HG03432 (cell line): ENCODE measurements around the gene DNAAF6.
"Not testable (repeated sequence)": the region's sequence is repeated elsewhere in the genome, so short reads cannot be mapped to it uniquely, and the experiment has no call there.

Experiments used
- ATAC-seq: cut with Tn5 transposase; IDR thresholded peaks from one replicate; pipeline ENCODE4 v1.9.1; 2021; ENCODE audit warnings: mild to moderate bottlenecking, moderate library complexity; ENCODE audit not compliant: unreplicated experiment

Gene DNAAF6

GRCh38 chrX:107205770-107206696 is at the start of gene DNAAF6, which contains the start of gene NUP62CL:
Gene DNAAF6, plus strand, starts transcription at chrX:107206611. Its CDS starts 6,265 bp downstream, at chrX:107212876.
Gene NUP62CL, minus strand, starts transcription at chrX:107206433. Its CDS starts 31,287 bp downstream, at chrX:107175146.
- peak; percentile 98 for ATAC-seq

DNA sequence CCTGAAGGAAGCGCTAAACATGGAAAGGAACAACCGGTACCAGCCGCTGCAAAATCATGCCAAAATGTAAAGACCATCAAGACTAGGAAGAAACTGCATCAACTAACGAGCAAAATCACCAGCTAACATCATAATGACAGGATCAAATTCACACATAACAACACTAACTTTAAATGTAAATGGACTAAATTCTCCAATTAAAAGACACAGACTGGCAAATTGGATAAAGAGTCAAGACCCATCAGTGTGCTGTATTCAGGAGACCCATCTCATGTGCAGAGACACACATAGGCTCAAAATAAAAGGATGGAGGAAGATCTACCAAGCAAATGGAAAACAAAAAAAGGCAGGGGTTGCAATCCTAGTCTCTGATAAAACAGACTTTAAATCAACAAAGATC is 48.8 kb upstream of the DNAAF6 start:
- ATAC-seq, result not testable (repeated sequence)

GRCh38 chrX:107167163-107167921 is 39.1 kb upstream of the DNAAF6 start:
- no peak for ATAC-seq

- ATAC-seq, result no peak
Measured at GRCh38 chrX:107168257-107168656, 38.2 kb upstream of the DNAAF6 start.

- no peak for ATAC-seq
Measured at GRCh38 chrX:107168712-107169111, 37.7 kb upstream of the DNAAF6 start.

DNA sequence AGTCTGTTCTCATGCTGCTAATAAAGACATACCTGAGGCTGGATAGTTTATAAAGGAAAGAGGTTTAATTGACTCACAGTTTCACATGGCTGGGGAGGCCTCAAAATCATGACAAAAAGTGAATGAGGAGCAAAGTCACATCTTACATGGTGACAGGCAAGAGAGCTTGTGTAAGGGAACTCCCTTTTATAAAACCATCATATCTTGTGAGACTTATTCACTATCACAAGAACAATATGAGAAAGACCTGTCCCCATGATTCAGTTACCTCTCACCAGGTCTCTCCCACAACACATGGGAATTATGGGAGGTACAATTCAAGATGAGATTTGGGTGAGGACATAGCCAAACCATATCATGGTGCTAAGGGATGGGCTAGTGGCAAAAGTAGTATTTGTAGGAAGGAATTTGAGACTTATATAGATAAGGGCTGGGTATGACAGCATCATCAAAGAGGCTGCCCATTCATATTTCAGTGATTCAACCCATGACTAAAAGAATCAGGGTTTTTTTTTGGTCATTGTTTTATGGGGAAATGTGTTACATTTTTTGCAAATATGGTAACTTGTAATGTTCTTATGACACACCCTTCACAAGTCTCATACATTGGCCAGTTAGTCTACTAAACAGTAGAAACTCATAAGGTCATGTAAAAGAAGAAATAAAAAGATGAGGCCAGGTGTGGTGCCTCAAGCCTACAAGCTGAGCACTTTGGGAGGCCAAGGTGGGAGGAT is 34.9 kb upstream of the DNAAF6 start:
- ATAC-seq, result no peak

GRCh38 chrX:107197319-107197718 is 9.1 kb upstream of the DNAAF6 start:
- ATAC-seq, result no peak

DNA sequence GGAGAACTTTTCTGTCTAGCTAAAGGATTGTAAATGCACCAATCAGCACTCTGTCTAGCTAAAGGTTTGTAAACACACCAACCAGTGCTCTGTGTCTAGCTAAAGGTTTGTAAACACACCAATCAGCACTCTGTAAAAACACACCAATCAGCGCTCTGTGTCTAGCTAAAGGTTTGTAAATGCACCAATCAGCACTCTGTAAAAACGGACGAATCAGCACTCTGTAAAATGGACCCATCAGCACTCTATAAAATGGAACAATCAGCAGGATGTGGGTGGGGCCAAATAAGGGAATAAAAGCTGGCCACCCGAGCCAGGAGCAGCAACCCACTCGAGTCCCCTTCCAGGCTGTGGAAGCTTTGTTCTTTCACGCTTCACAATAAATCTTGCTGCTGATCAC is 8.3 kb upstream of the DNAAF6 start:
- not testable (repeated sequence) for ATAC-seq

DNA sequence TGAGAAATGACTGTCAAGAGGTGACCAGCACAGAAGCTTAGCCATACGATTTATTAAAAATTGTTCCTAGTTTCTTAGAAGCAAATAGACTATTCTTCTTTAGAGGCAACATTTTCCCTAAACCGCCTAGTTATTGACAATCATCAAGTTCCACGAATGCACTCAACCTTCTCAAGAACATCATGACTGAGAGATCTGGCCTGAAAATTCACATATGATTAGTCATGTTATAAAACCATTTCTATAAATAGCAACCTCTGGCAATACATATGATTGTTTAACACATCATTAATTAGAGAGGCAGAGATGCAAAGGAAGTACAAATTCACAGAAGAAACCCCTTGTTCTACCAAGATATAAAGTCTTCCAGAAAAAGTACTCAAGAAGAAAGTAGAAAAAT is 6.9 kb upstream of the DNAAF6 start:
- no peak for ATAC-seq

DNA sequence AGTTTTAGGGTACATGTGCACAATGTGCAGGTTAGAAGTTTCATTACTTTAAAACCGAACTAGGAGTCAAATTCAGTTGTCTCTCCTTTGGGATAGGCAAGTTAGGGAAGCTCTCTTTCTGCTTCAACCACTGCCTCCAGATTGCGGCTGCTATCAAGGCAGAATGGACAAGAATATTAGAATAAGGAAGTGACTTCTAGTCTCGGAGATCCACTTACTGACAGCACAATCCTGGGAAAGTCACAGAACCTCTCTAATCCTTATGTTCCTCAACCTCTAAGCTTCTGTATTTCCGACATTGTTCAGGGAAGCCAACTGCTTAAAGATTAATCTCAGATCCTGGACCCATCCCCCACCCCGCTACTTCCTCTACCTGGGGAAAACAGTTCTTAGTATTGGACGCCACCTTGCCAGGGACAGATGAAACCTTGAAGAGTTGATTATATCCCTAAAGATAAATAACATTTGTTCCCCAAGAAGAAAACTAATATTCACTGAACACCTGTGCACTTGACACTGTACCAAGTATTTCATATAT is 2.3 kb upstream of the DNAAF6 start:
- no peak for ATAC-seq

DNA sequence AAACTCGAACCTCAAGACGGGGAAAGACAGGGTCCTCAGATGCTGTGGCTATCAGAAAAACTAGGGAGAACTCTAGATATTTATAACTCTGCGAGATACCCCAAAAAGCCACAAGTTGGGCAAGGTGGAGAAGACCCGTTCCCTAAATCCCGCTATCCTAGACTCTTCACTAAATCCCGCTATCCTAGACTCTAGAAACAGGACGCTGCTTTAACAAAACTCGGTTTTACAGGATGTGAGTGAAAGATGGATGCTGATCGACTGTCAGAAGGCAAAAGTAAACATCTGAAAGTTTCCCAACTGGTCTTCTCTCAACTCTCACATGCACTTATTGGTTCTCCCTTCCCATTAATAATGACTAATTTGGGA is 270 bp downstream of the DNAAF6 start:
- no peak for ATAC-seq

DNA sequence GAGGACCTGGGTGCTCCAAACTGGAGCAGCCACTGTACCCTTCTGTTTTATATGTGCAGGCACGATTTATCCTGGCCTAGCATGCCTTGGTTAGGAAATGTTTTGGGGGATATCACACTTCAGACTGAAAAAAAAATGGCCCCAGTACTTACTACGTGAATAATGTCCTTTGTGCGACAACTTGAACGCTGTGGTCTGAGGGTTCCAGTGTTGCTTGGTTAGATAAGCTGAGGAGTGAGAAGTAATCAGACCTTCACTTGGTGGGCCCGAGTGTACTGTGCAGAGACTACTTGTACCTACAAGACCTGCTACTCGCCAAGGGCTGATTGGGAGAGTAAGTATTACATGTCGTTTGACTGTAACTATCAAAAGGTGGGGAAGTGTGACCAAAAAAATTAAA is 678 bp downstream of the DNAAF6 start:
- ATAC-seq, result no peak

GRCh38 chrX:107207943-107208342 is 1.5 kb downstream of the DNAAF6 start:
- no peak for ATAC-seq

GRCh38 chrX:107213477-107213876 is 7.1 kb downstream of the DNAAF6 start:
- ATAC-seq, result no peak

- ATAC-seq, result no peak
Measured at GRCh38 chrX:107226757-107227156, 20.3 kb downstream of the DNAAF6 start.

- ATAC-seq, result no peak
Measured at GRCh38 chrX:107227780-107228485, 21.5 kb downstream of the DNAAF6 start.

- no peak for ATAC-seq
Measured at GRCh38 chrX:107228486-107228819, 22.0 kb downstream of the DNAAF6 start.

DNA sequence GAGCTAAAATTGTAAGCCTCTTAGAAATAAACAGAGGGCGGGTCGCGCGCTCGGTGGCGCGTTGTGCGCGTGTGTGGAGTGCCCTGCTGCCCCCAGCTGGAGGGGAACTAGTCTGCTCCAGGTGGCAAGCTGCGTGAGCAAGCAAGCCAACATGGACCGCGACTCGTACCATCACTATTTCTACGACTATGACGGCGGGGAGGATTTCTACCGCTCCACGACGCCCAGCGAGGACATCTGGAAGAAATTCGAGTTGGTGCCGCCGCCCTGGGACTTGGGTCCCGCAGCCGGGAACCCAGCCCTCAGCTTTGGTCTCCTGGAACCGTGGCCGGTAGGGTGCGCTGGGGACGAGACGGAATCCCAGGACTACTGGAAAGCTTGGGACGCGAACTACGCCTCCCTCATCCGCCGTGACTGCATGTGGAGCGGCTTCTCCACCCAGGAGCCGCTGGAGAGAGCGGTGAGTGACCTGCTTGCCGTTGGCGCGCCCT is 66.1 kb downstream of the DNAAF6 start:
- no peak for ATAC-seq

DNA sequence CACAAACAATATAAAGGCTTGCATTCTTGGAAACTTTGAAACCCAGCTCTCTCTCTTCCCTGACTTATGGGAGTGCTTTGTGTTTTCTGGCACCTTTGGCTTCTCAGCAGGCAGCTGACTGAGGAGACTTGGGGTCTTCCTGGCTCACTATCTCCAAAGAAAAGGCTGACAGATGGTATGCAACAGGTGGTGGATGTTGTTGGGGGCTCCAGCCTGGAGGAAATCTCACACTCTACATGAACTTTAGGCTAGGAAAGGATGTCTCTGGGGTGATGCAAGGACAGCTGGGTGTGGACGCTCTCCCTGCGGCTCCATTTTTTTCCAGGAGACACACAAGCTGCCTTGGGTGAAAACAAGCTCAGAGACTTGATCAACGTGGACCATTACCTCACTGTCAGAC is 67.4 kb downstream of the DNAAF6 start:
- no peak for ATAC-seq

- no peak for ATAC-seq
Measured at GRCh38 chrX:107288676-107289075, 82.3 kb downstream of the DNAAF6 start.
